K562 (cell line): ENCODE measurements around the gene TESMIN.

ENCODE experiments used
- ATF1 ChIP-seq, 2 experiments: fragments of 450-650 bp in 1 of 2; IDR thresholded peaks; 2 replicates each; pipeline ENCODE4 v1.6.1; 2016; ENCODE audit warnings: missing compliant biosample characterization in 1 of 2, missing genetic modification characterization in 1 of 2
- ATF6 ChIP-seq: sonication (generic); formaldehyde crosslinking; IDR thresholded peaks from 2 replicates; pipeline ENCODE4 v1.4.0; 2020; ENCODE audit warnings: mild to moderate bottlenecking, missing genetic modification reagents
- CBX1 ChIP-seq: sonication (generic); IDR thresholded peaks from 2 replicates; pipeline ENCODE4 v1.6.1; 2016; ENCODE audit warnings: antibody characterized with exemption, low read depth, mild to moderate bottlenecking
- CHD1 ChIP-seq: fragments of 200-600 bp; sonication (generic); IDR thresholded peaks from one replicate; pipeline ENCODE4 v1.6.1; 2012; ENCODE audit warnings: mild to moderate bottlenecking, moderate library complexity, low read length, inconsistent platforms
- GABPA ChIP-seq: fragments of 200-800 bp; sonication (Bioruptor generic); conservative IDR thresholded peaks from 2 replicates; pipeline ENCODE4 v1.6.1; 2016; ENCODE audit warnings: low read depth, missing genetic modification characterization, missing compliant biosample characterization
- NFIX ChIP-seq: fragments of 250-450 bp; sonication (Bioruptor Pico); IDR thresholded peaks from 2 replicates; pipeline ENCODE4 v1.4.0; 2020; ENCODE audit warnings: low read depth, mild to moderate bottlenecking, moderate library complexity
- POLR2AphosphoS5 ChIP-seq: IDR thresholded peaks from 2 replicates; pipeline ENCODE4 v1.6.1; 2011; ENCODE audit warnings: mild to moderate bottlenecking, low read depth, low read length, moderate library complexity; ENCODE audit not compliant: control insufficient read depth, insufficient read depth
- RAD21 ChIP-seq, 2 experiments: fragments of 250-450 bp in 1 of 2; fragments of 450-650 bp in 1 of 2; sonication (Bioruptor Pico) in 1 of 2; formaldehyde crosslinking in 1 of 2; IDR thresholded peaks in 1 of 2; conservative IDR thresholded peaks in 1 of 2; 2 replicates each; pipeline versions ENCODE4 v1.4.0 to v1.8.0; 2020 to 2022; ENCODE audit warnings: mild to moderate bottlenecking in 2 of 2, moderate library complexity in 1 of 2
- SREBF2 ChIP-seq: sonication (generic); formaldehyde crosslinking; IDR thresholded peaks from 2 replicates; pipeline ENCODE4 v1.4.0; 2020; ENCODE audit warnings: mild to moderate bottlenecking, missing genetic modification reagents
- TCFL5 ChIP-seq: fragments of 250-450 bp; sonication (Bioruptor Pico); conservative IDR thresholded peaks from 2 replicates; pipeline ENCODE4 v1.6.1; 2021; ENCODE audit warnings: mild to moderate bottlenecking, moderate library complexity, matching md5 sums
- TFAP4 ChIP-seq: sonication (generic); formaldehyde crosslinking; IDR thresholded peaks from 2 replicates; pipeline ENCODE4 v1.8.0; 2022; ENCODE audit warnings: missing genetic modification reagents, mild to moderate bottlenecking, moderate library complexity, borderline replicate concordance
- USF2 ChIP-seq: sonication (generic); formaldehyde crosslinking; IDR thresholded peaks from 2 replicates; pipeline ENCODE4 v1.5.0; 2020; ENCODE audit warnings: missing genetic modification reagents
- ZNF311 ChIP-seq: fragments of 250-450 bp; sonication (Bioruptor Pico); IDR thresholded peaks from 2 replicates; pipeline ENCODE4 v1.4.0; 2020; ENCODE audit warnings: mild to moderate bottlenecking, moderate library complexity
- ZNF785 ChIP-seq: fragments of 250-450 bp; sonication (Bioruptor Pico); IDR thresholded peaks from 2 replicates; pipeline ENCODE4 v1.4.0; 2020; ENCODE audit warnings: mild to moderate bottlenecking

DNA sequence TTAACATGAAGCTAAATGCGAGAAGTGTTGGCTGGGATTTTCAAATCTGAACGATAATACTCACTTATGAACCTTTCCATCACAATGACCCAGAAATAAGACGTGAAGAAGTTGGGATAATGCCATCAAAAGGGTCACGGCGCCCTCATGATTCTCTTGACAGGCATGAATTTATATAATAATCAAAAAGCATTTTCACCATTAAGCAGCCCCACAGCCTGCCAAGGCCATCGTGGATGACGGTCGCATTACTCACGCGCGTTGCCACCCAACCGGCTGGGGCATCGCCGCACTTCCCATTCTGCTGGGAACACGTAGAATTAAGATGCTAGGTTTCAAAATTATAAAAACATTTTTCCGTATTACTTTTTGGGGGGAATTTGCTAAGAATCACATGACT lies 85.9 kb downstream of the TESMIN start:
- TF ChIP-seq ATF1 (CRISPR knock-in tag; IDR thresholded peaks at IDR 0.05) = no peak
- TF ChIP-seq ATF1 (tag; IDR thresholded peaks at IDR 0.05) = no peak
- no peak for TF ChIP-seq GABPA (tag)
- TF ChIP-seq USF2 (CRISPR knock-in tag) = no peak
- no peak for TF ChIP-seq SREBF2 (CRISPR knock-in tag)
- TF ChIP-seq ZNF311 (CRISPR knock-in tag) = no peak
- TF ChIP-seq POLR2AphosphoS5 = no peak
- no peak for TF ChIP-seq TFAP4 (CRISPR knock-in tag)
- no peak for TF ChIP-seq ZNF785 (CRISPR knock-in tag)
- no peak for TF ChIP-seq ATF6 (CRISPR knock-in tag)
- no peak for TF ChIP-seq RAD21 (CRISPR knock-in tag; conservative IDR thresholded peaks at IDR 0.05 in 1 of 2, IDR thresholded peaks at IDR 0.05 in 1 of 2)
- TF ChIP-seq TCFL5 (CRISPR knock-in tag) = no peak
- no peak for TF ChIP-seq CHD1
- TF ChIP-seq CBX1 = no peak
- TF ChIP-seq NFIX (CRISPR knock-in tag) = no peak
